Caki2 (cell line): ENCODE results near the gene R3HDM1. TPM values are rescaled to one million over a fixed set of nuclear protein-coding genes. Genes with fewer than 3 reads are reported as not detected.
A peak's percentile ranks its signal among the peaks of the same experiment; 100 is the strongest.
"Not testable (repeated sequence)": the region's sequence is repeated elsewhere in the genome, so short reads cannot be mapped to it uniquely, and the experiment has no call there.

Experiments
- DNase-seq: peaks from one replicate; pipeline ENCODE4 v3.0.0-alpha.2; 2015; ENCODE audit warnings: low read depth
- in situ Hi-C: cut with HindIII; loops from 2 replicates; pipeline ENCODE4 v1.10.0; 2016; ENCODE audit warnings: low sequenced_read_pairs, low pct_unique_long_range_greater_than_20kb, mixed read lengths
- total RNA-seq: library from RNA; depleted of rRNA; stranded (reverse); fragments of >200 nt; shearing (Covaris generic); gene quantifications from 2 replicates; pipeline ENCODE4 v1.2.3, GENCODE V29; 2014; ENCODE audit warnings: low replicate concordance; rRNA removed

The R3HDM1 gene
- total RNA-seq, result 3.9 and 7.0 TPM in 2 replicates

DNA sequence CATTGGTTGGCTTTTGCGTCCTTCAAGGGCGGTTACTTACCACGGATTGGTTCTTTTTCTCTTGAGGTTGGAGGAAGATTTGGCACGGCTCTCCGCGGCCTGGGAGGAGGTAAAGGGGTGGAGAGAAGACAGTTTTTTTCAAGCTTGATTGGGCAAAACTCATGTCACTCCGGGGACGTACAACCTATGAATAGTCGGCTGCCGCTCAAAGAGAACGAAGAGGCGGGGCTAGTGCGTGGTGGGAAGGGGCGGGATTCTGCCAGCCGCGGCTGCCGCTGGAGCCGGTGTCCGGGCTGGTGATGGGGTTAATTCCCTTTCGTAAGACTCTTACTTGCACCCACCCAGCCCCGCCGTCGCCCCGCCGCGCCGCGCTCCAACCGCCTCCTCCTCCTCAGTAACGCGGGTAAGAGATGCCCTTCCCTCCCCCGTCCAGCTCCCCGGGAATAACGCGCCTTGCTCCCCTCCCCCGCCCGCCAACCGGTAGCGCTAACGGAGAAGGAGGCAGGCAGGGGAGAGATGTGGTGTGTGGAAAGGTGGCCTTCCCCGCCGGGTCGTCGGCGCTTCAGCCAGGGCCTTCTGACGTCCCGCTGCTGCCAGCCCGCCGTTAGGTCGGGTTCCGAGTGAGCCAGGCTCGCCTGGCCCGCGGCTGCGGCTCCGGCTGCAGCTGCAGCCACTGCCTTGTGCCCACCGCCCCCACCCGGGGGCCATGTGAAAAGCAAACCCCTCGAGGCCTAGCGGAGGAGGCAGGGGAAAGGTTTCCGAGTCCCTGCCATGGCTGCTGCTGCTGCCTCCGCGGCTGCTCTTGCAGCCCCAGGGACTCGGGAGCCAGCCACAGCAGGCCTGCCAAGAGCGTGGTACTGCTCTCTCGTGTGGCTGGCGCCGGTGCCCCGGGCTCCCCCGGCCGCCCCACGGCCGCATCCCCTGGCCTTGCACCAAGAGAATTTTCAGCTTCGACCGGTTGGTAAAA, at the start of gene R3HDM1:
TSS of gene R3HDM1 (plus strand) at position 254 of the 967 bp plus-strand sequence. CDS start 73,362 bp downstream, outside the sequence.
- peak; percentile 100 for DNase-seq
- in situ Hi-C loops, result no loop called here

DNA sequence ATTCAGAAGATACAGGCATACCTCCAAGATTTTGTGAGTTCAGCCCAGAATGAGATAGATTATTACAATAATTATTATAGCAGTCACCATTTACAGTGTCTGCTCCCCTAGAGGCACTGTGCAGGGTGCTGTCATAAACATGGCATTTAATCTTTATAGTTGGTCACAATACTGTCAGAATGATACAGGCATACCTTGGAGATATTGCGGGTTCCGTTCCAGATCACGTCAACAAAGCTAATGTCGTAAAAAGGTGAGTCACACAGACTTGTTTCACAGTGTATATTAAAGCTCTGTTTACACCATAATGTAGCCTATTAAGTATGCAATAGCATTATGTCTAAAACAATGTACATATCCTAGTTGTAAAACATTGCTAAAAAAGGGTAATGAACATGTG, 45.8 kb upstream of the R3HDM1 start:
- in situ Hi-C loops, result no loop called here
- DNase-seq, result no peak

DNA sequence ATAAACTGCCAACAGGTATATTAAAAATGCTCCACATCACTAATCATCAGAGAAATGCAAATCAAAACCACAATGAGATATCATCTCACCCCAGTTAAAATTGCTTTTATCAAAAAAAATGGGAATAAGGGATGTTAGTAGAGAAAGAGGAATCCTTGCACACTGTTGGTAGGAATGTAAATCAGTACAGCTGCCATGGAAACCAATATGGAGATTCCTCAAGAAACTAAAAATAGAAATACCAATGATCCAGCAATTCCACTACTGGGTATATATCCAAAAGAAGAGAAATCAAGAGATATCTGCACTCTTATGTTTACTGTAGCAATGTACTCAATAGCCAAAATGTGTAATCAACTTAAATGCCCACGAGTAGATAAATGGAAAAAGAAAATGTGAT, 40.9 kb upstream of the R3HDM1 start:
- in situ Hi-C loops, result loop anchor here (10.0 kb wide), 1 partner anchor 94 kb away; no protein-coding TSS in a partner anchor
- no peak for DNase-seq

DNA sequence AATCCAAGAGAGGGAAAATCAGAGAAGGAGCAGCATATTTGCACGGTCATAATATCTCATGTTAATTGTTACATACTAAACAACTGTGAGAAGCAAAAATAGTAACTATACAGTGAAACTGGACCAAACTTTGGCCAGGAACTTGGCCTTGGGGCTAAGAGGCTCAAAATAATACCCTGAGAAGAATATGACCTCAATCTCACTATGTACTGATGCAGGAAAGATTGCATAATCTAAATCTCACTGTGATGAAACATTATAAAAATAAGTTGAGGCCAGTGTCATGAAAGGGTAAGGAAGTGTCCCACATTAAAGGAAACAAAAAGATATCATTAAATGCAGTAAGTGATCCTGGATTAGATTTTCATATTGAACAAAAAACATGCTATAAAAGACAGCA, 36.8 kb upstream of the R3HDM1 start:
- DNase-seq, result no peak
- in situ Hi-C loops, result loop anchor here (10.0 kb wide), 1 partner anchor 90 kb away; no protein-coding TSS in a partner anchor

DNA sequence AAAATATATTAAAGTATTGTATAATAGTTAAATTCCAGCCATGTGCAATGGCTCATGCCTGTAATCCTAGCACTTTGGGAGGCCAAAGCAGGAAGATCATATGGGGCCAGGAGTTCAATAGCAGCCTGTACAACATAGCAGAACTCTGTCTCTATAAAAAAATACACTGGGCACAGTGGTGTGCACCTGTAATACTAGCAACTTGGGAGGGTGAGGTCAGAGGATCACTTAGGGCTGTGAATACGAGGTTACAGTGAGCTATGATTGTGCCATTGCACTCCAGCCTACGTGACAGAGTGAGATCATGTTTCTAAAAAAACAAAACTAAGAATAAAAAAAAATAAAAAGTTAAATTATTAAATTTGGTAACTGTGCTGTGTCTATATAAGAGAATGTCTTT, 36.4 kb upstream of the R3HDM1 start:
- DNase-seq, result no peak
- in situ Hi-C loops, result loop anchor here (10.0 kb wide), 1 partner anchor 90 kb away; no protein-coding TSS in a partner anchor

DNA sequence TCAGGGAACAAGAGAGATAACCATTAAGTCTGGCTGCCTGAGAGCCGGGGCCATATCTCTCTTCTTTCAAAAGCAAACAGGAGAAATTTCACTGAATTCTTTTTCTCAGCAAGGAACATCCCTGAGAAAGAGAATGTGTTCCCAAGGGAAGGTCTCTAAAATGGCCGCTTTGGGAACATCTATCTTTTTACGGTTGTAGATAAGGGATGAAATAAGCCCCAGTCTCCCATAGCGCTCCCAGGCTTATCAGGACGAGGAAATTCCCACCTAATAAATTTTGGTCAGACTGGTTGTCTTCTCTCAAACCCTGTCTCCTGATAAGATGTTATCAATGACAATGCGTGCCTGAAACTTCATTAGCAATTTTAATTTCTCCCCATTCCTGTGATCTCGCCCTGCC, 32.7 kb upstream of the R3HDM1 start:
- not testable (repeated sequence) for DNase-seq
- in situ Hi-C loops, result loop anchor here (10.0 kb wide), 1 partner anchor 86 kb away; no protein-coding TSS in a partner anchor

DNA sequence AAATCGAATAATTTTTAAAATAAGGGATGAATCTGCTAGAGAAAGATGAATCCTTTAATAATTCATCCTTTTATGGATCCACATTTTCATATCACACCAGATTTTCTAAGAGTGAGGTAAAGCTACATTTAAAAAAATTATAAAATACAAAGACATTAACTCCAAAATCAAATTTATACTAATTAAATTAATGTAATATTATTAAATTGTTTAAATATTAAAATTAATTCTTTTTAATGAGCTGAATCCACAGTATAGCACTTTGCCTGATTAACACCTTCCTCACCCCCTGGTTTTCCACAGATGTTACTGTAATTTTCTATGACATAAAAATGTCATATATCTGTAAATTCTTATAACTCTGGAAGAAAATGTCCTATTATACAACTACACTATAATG, 26.5 kb upstream of the R3HDM1 start:
- DNase-seq, result no peak
- in situ Hi-C loops, result no loop called here

DNA sequence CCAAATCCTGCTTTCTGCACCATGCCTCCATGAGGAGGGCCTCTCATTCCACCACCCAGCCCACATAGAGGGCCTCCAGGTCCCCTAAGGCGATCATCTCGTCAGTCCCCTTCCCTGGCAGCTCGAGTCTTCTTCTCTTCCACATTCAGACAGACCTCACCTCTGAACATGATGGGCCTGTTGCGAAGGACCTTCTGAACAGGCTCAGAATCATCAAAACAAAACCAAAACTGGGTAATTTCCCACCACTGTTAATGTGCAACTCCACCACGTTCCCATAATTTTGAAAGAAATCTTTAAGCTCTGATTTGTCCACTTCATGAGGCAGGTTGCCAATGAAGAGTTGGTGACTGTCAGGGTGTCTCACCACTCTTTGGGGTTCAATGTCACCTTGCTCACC, 20.7 kb upstream of the R3HDM1 start:
- in situ Hi-C loops, result no loop called here

DNA sequence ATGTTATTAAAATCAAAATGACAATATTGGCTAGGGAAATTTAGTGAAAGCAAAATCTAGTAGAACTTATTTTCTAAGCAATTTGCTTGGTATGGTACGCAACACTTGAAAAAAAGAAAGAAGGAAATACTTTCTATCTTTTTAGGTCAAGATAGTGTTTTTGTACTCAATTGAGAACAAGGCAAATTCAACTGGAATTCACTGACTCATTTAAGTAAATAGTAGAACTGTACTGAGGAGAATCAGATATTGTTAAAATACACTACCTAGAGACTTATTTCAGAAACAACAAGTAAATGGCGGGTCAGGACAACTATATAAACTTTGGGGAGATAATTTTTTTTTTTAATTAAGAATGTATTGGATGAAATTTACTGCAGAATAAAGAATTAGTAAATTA, 19.2 kb upstream of the R3HDM1 start:
- in situ Hi-C loops, result no loop called here
- DNase-seq, result no peak

More for the DNA sequence above, 20.7 kb upstream of the R3HDM1 start:
- no peak for DNase-seq

DNA sequence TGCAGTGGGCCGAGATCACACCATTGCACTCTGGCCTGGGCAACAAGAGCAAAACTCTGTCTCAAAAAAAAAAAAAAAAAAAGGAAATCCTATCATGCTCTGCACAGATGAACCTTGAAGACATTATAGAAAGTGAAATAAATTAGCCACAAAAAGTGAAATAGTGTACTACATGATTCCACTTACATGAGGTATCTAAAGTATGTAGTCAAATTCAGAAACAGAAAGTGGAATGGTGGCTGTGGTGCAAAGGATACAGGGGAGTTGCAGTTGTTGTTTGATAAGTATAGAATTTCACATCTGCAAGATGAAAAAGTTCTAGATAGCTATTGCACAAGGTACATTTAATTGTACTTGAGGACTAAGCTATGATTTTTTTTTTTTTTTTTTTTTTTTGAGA, 5.5 kb upstream of the R3HDM1 start:
- in situ Hi-C loops, result no loop called here
- DNase-seq, result no peak

DNA sequence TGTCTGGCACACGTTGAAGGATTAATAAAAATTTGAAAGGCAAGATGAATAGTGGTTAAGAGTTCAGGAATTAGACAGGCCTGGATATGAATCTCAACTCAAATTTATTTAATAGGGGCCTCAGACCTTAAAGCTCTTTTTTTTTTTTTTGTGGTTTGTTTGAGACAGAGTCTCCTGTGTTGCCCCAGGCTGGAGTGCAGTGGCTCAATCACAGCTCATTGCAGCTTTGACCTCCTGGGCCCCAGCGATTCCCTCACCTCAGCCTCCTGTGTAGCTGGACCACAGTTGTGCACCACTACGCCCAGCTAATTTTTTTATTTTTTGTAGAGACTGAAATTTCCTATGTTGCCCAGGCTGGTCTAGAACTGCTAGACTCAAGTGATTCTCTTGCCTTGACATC, 3.3 kb upstream of the R3HDM1 start:
- DNase-seq, result no peak
- in situ Hi-C loops, result no loop called here

DNA sequence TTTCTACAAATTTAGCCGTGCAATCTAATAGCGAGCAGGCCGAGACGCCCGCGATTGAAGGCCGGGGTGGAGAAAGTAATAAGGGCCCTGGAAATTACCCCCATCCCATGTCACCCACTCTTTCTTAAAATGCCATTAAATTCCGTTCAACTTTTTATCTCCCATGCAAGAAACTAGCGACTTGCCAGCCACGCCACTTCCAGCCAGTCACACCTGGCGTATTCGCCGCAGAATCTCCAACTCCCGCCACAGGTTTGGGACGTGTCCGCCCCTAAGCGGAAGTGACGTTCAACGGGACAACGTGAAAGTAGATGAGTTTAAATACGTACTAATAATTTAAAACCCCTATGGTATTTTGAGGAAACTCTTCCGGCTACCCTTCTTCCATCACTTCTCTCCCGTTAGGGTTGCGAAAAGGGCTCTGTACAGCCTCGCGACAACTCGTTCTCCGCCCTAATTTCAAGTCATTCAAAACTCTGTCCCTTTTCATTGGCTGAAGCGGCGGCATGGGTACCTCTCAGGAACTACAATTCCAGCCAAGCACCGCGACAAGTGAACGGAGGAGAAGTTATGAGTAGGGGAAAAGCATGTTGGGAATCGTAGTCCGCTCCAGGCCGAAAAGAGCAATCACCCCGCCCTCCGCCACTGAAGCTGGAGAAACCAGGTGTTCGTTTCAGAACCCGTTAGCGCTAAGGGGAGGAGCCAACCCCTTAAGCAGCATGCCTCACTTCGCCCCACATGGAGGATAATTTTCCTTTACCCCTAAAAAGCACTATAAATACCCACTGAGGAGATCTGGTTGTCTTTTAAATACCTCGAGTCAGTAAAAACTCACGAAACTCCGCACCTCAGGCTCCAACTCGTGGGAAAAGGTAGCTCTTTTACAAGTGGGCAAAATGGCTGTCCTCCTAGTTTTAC, 712 bp upstream of the R3HDM1 start, which contains the start of gene ZRANB3:
TSS of gene ZRANB3 (minus strand) at position 906 of the 918 bp plus-strand sequence.
- peak; percentile 98 for DNase-seq
- in situ Hi-C loops, result no loop called here

DNA sequence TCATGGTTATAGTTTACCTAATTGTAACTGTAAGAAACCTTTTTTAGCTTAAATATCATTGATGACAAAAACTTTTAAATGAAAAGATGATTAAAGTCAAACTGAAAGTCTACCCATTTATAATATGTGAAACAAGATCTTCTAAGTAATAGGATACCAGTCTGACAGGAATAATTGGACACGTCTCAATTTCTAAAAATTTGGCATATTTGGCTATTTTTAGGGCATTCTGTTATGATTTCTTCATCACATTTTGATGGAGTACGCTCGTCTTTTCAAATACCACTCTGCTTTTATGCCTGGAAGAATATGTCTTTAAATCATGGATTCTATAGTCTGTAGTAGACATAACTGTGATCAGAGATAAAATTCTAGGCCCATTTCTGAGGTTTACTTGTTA, 1.3 kb downstream of the R3HDM1 start:
- no peak for DNase-seq
- in situ Hi-C loops, result no loop called here

DNA sequence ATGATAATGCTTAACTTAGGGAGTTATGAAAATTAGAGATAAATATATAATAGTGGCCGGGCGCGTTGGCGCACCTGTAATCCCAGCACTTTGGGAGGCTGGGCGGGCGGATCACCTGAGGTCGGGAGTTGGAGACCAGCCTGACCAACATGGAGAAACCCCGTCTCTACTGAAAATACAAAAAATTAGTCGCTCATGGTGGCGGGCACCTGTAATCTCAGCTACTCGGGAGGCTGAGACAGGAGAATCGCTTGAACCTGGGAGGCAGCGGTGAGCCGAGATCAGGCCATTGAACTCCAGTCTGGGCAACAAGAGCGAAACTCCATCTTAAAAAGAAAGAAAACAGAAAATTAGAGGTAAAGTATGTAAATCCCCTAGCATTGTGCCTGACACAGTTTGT, 2.3 kb downstream of the R3HDM1 start:
- in situ Hi-C loops, DNase-seq: not testable (repeated sequence)

DNA sequence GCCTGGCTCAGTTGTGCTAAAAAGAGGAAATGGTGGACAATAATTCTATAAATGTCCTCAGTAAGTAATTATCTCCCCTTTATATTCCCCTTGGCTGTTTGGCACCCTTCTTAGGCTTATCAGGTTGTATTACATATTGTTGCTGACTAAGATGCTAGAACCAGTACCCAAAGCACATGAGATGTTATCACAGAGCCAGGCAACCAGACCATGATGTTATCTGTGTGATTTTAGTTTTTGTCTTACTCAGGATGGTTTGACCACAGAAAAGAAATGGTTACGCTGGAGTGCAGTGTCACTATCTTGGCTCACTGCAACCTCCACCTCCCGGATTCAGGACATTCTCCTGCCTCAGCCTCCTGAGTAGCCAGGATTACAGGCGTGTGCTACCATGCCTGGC, 15.2 kb downstream of the R3HDM1 start:
- no peak for DNase-seq
- in situ Hi-C loops, result no loop called here

DNA sequence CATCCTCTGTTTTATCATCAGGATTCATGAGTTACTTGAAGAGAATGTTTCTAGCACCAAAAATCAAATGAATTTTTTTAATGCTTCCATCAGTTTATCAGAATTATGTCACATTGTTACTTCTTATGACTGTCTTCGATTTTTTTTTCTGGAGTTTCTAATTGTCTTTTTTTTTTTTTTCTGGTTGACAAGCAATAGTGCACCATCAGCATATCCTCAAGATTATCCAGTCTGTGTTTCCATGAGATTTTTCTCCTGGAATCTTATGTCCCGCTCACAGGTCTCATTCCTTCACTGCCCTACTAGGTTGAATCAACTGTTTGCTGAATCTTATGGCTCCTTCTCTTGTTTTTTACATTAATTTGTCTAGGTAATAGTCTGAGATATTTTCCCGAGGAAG, 16.0 kb downstream of the R3HDM1 start:
- no peak for DNase-seq
- in situ Hi-C loops, result no loop called here

DNA sequence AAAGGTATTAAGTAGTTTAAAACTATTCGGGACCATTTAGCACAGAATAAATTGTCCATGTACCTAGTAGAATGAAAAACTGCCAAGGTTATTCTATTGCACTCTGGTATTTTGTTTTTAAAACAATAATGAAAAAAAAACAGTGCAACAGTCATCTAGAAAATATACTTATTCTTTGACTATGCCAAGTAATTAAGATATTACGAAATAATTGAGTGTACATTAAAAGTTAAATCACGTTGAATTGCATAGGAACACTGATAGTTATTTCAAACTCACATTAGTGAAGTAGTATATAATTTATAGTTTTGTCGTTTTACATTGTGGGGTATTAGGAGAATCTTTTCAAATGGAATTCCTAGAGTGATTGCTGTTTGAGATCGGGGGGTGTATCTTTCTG, 20.1 kb downstream of the R3HDM1 start:
- in situ Hi-C loops, result no loop called here
- DNase-seq, result no peak

DNA sequence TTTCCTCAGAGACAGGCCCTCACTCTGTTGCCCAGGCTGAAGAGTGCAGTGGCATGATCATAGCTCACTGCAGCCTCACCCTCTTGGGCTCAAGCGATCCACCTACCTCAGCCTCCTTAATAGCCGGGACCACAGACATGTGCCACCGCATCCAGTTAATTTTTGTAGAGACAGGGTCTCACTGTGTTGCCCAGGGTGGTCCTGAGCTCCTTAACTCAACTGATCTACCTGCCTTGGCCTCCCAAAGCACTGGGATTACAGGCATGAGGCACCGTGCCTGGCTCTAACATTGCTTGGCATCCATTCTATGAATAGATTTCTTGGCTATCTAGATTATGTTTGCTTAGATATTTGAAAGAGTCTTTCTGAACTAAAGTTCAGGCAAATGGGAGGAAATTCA, 21.6 kb downstream of the R3HDM1 start:
- in situ Hi-C loops, result no loop called here

DNA sequence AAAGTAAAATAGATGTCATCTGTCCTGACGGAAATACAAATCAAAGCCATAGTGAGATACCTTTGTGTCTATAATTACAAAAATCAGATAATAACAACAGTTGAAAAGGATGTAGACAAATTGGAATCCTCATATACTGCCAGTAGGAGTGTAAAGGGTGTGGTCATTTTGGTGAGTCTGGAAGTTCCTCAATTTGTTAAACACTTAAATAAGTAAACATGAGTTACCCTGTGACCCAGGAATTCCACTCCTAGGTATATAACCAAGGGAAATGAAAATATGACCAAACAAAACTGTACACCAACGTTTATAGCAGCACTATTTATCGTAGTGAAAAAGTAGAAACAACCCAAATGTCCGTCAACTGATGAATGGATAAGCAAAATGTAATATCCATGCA, 24.0 kb downstream of the R3HDM1 start:
- in situ Hi-C loops, result no loop called here
- DNase-seq, result no peak

More for the DNA sequence above, 21.6 kb downstream of the R3HDM1 start:
- no peak for DNase-seq
